GM18868 (cell line): ENCODE results near the gene RAD51B.

Experiments
- ATAC-seq: cut with Tn5 transposase; IDR thresholded peaks from one replicate; pipeline ENCODE4 v1.9.1; 2021; ENCODE audit warnings: mild to moderate bottlenecking, moderate library complexity; ENCODE audit not compliant: unreplicated experiment

Gene RAD51B

GRCh38 chr14:67889455-67889854 lies 69.9 kb downstream of the RAD51B start:
- ATAC-seq = no peak

GRCh38 chr14:67892466-67893100 lies 73.0 kb downstream of the RAD51B start:
- ATAC-seq = no peak

GRCh38 chr14:67900231-67900630 lies 80.7 kb downstream of the RAD51B start:
- ATAC-seq = no peak

GRCh38 chr14:67908052-67908754 lies 88.6 kb downstream of the RAD51B start:
- no peak for ATAC-seq

GRCh38 chr14:67911562-67911961 lies 92.0 kb downstream of the RAD51B start:
- ATAC-seq = no peak

GRCh38 chr14:67916430-67916829 lies 96.9 kb downstream of the RAD51B start:
- ATAC-seq = no peak

GRCh38 chr14:67917006-67917405 lies 97.4 kb downstream of the RAD51B start:
- ATAC-seq = no peak

- no peak for ATAC-seq
Measured at GRCh38 chr14:67918838-67919237, 99.3 kb downstream of the RAD51B start.

GRCh38 chr14:67919259-67920032 lies 99.9 kb downstream of the RAD51B start:
- ATAC-seq = no peak

GRCh38 chr14:67926821-67927220 lies 107.2 kb downstream of the RAD51B start:
- no peak for ATAC-seq

- ATAC-seq = no peak
Measured at GRCh38 chr14:67927244-67927643, 107.7 kb downstream of the RAD51B start.

- ATAC-seq = no peak
Measured at GRCh38 chr14:67928375-67928774, 108.8 kb downstream of the RAD51B start.

GRCh38 chr14:67932708-67933246 lies 113.2 kb downstream of the RAD51B start:
- ATAC-seq = no peak

- no peak for ATAC-seq
Measured at GRCh38 chr14:67933266-67933665, 113.7 kb downstream of the RAD51B start.

GRCh38 chr14:67934087-67934486 lies 114.5 kb downstream of the RAD51B start:
- no peak for ATAC-seq

GRCh38 chr14:67934862-67935261 lies 115.3 kb downstream of the RAD51B start:
- no peak for ATAC-seq

GRCh38 chr14:67935371-67935770 lies 115.8 kb downstream of the RAD51B start:
- no peak for ATAC-seq

GRCh38 chr14:67938071-67938470 lies 118.5 kb downstream of the RAD51B start:
- ATAC-seq = no peak

GRCh38 chr14:67940486-67941455 lies 121.2 kb downstream of the RAD51B start:
- no peak for ATAC-seq

- no peak for ATAC-seq
Measured at GRCh38 chr14:67941456-67942018, 122.0 kb downstream of the RAD51B start.
